ENCODE data around the gene HSD17B2.

The HSD17B2 gene

GRCh38 chr16:82045465-82045864 lies 10.4 kb downstream of the HSD17B2 start:
- no peak for DNase-seq (ENCODE audit: low read depth in 2 of 2)
- TF ChIP-seq, protein P1, sequence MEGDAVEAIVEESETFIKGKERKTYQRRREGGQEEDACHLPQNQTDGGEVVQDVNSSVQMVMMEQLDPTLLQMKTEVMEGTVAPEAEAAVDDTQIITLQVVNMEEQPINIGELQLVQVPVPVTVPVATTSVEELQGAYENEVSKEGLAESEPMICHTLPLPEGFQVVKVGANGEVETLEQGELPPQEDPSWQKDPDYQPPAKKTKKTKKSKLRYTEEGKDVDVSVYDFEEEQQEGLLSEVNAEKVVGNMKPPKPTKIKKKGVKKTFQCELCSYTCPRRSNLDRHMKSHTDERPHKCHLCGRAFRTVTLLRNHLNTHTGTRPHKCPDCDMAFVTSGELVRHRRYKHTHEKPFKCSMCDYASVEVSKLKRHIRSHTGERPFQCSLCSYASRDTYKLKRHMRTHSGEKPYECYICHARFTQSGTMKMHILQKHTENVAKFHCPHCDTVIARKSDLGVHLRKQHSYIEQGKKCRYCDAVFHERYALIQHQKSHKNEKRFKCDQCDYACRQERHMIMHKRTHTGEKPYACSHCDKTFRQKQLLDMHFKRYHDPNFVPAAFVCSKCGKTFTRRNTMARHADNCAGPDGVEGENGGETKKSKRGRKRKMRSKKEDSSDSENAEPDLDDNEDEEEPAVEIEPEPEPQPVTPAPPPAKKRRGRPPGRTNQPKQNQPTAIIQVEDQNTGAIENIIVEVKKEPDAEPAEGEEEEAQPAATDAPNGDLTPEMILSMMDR (IDR thresholded peaks at IDR 0.05; ENCODE audit: low read depth, low read length) = no peak
- H3K4me3 ChIP-seq (replicated peaks in 1 of 2; ENCODE audit: low read depth in 2 of 2, low read length in 2 of 2) = no peak overlapping the region

DNA sequence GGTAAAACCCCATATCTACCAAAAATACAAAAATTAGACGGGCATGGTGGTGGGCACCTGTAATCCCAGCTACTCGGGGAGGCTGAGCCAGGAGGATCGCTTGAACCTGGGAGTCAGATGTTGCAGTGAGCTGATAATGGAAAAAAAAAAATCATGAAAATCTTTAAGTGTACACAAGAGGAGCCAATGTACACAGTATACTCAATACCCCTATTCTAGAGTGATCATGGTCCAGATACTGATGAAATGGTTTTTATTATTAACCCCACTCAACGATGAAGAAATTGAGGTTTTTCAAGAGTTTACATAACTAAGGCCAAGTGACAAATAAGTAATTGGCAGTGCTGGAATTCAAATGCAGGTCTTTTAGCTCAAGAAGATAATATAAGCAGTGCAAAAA lies 11.5 kb downstream of the HSD17B2 start:
- no peak for DNase-seq (ENCODE audit: low read depth in 2 of 2)
- TF ChIP-seq, protein P1 (IDR thresholded peaks at IDR 0.05; ENCODE audit: low read depth, low read length) = no peak
- H3K4me3 ChIP-seq (replicated peaks in 1 of 2; ENCODE audit: low read depth in 2 of 2, low read length in 2 of 2) = no peak overlapping the region

GRCh38 chr16:82046941-82047340 lies 11.9 kb downstream of the HSD17B2 start:
- no peak for DNase-seq (ENCODE audit: low read depth in 2 of 2)
- TF ChIP-seq, protein P1 (IDR thresholded peaks at IDR 0.05; ENCODE audit: low read depth, low read length) = no peak
- no peak overlapping the region for H3K4me3 ChIP-seq (replicated peaks in 1 of 2; ENCODE audit: low read depth in 2 of 2, low read length in 2 of 2)

- DNase-seq (ENCODE audit: low read depth in 2 of 2) = no peak
- H3K4me3 ChIP-seq (replicated peaks in 1 of 2; ENCODE audit: low read depth in 2 of 2, low read length in 2 of 2) = no peak overlapping the region
- TF ChIP-seq, protein P1 (IDR thresholded peaks at IDR 0.05; ENCODE audit: low read depth, low read length) = no peak
Observed at GRCh38 chr16:82047374-82047773, 12.3 kb downstream of the HSD17B2 start.

DNA sequence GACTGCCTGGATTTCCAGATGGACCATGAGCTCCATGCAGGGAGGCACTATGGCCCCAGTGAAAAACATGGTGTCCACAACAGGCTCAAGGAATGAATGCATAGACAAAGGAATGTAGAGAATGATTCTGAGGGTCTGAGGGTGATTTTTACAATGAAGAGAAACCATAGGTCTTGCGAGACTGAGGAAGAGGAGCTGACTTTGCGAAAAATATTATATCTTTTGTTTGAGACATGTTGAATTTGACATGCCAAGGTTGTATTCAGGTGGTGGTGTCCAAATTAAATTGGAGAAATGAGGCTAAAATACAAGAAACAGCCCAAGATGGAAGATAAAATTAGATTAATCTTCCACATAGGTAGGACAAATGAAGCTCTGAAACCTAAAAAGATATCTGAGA lies 12.7 kb downstream of the HSD17B2 start:
- no peak overlapping the region for H3K4me3 ChIP-seq (replicated peaks in 1 of 2; ENCODE audit: low read depth in 2 of 2, low read length in 2 of 2)
- no peak for DNase-seq (ENCODE audit: low read depth in 2 of 2)
- TF ChIP-seq, protein P1 (IDR thresholded peaks at IDR 0.05; ENCODE audit: low read depth, low read length) = no peak

GRCh38 chr16:82049484-82049883 lies 14.4 kb downstream of the HSD17B2 start:
- no peak overlapping the region for H3K4me3 ChIP-seq (replicated peaks in 1 of 2; ENCODE audit: low read depth in 2 of 2, low read length in 2 of 2)
- DNase-seq (ENCODE audit: low read depth in 2 of 2) = no peak
- TF ChIP-seq, protein P1 (IDR thresholded peaks at IDR 0.05; ENCODE audit: low read depth, low read length) = no peak

GRCh38 chr16:82050506-82050905 lies 15.5 kb downstream of the HSD17B2 start:
- TF ChIP-seq, protein P1 (IDR thresholded peaks at IDR 0.05; ENCODE audit: low read depth, low read length) = no peak
- DNase-seq (ENCODE audit: low read depth in 2 of 2) = no peak
- H3K4me3 ChIP-seq (replicated peaks in 1 of 2; ENCODE audit: low read depth in 2 of 2, low read length in 2 of 2) = no peak overlapping the region

All from cardiac fibroblast (primary cell).